AG08395 (cell line): ENCODE measurements around the gene TRAPPC6A.
A peak's percentile ranks its signal among the peaks of the same experiment; 100 is the strongest.
"Not testable (repeated sequence)": the region's sequence is repeated elsewhere in the genome, so short reads cannot be mapped to it uniquely, and the experiment has no call there.

Experiments used
- DNase-seq: peaks from one replicate; pipeline ENCODE4 v3.0.0; 2012; ENCODE audit warnings: mixed read lengths, low spot score

TRAPPC6A gene

GRCh38 chr19:45130888-45131615, 47.0 kb downstream of the TRAPPC6A start:
- no peak for DNase-seq

GRCh38 chr19:45130236-45130635, 47.8 kb downstream of the TRAPPC6A start:
- DNase-seq = no peak

- no peak for DNase-seq
Observed at GRCh38 chr19:45128806-45129205, 49.2 kb downstream of the TRAPPC6A start.

GRCh38 chr19:45128146-45128545, 49.9 kb downstream of the TRAPPC6A start:
- no peak for DNase-seq

- no peak for DNase-seq
Observed at GRCh38 chr19:45126654-45127053, 51.4 kb downstream of the TRAPPC6A start.

GRCh38 chr19:45125975-45126493, 52.0 kb downstream of the TRAPPC6A start:
- peak; percentile 62 for DNase-seq

- DNase-seq = no peak
Observed at GRCh38 chr19:45125360-45125759, 52.7 kb downstream of the TRAPPC6A start.

GRCh38 chr19:45124021-45124420, 54.0 kb downstream of the TRAPPC6A start:
- no peak for DNase-seq

- no peak for DNase-seq
Observed at GRCh38 chr19:45123440-45123850, 54.6 kb downstream of the TRAPPC6A start.

GRCh38 chr19:45122832-45123231, 55.2 kb downstream of the TRAPPC6A start:
- no peak for DNase-seq

- DNase-seq = no peak
Observed at GRCh38 chr19:45121827-45122345, 56.2 kb downstream of the TRAPPC6A start.

- no peak for DNase-seq
Observed at GRCh38 chr19:45119582-45119981, 58.5 kb downstream of the TRAPPC6A start.

GRCh38 chr19:45118591-45119355, 59.3 kb downstream of the TRAPPC6A start:
- not testable (repeated sequence) for DNase-seq

- DNase-seq = no peak
Observed at GRCh38 chr19:45118106-45118505, 59.9 kb downstream of the TRAPPC6A start.

- no peak for DNase-seq
Observed at GRCh38 chr19:45117671-45118070, 60.4 kb downstream of the TRAPPC6A start.

- DNase-seq = no peak
Observed at GRCh38 chr19:45117167-45117594, 60.9 kb downstream of the TRAPPC6A start.

GRCh38 chr19:45115809-45116615, 62.0 kb downstream of the TRAPPC6A start:
- no peak for DNase-seq

GRCh38 chr19:45114116-45114515, 63.9 kb downstream of the TRAPPC6A start:
- no peak for DNase-seq

- DNase-seq = no peak
Observed at GRCh38 chr19:45113628-45114027, 64.4 kb downstream of the TRAPPC6A start.
